HEK293 (cell line): ENCODE measurements around the gene PAXX.

ENCODE experiments used
- ZFP3 ChIP-seq: fragments of 450-650 bp; formaldehyde crosslinking; IDR thresholded peaks from 2 replicates; pipeline ENCODE4 v1.5.1; 2016; ENCODE audit warnings: low read depth, missing biosample characterization, missing genetic modification characterization
- ZNF830 ChIP-seq: fragments of 450-650 bp; IDR thresholded peaks from 2 replicates; pipeline ENCODE4 v1.5.0; 2018; ENCODE audit warnings: missing biosample characterization, missing genetic modification characterization, low read depth, mild to moderate bottlenecking, moderate library complexity

DNA sequence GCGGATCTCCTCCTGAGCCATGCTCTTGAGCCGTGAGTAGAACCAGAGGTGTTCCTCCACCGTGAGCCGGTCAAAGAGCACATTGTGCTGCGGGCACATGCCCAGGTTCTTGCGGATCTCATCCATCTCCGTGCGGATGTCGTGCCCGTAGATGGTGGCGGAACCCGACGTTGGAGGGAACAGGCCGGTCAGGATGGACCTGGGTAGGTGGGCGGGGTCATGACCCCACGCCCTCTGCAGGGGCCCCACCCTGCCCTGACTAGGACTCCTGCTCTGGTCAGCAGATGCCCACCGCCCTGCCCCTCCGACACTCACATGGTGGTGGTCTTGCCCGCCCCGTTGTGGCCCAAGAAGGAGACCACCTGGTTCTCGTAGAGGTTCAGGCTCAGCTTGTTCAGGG lies 23.8 kb downstream of the PAXX start:
- TF ChIP-seq ZNF830 (no peak), ZFP3 (tag by site-specific recombination) (no peak)
